Bone marrow (tissue), 2 donors: Measurements from ENCODE around the gene BHLHE23.
"Not testable (repeated sequence)": the region's sequence is repeated elsewhere in the genome, so short reads cannot be mapped to it uniquely, and the experiment has no call there.

Experiments
- DNase-seq, 2 donors: peaks; one replicate each; lab custom pipeline; 2025; lab: John Stamatoyannopoulos, UW

The BHLHE23 gene

GRCh38 chr20:62961310-62961783 is 45.4 kb downstream of the BHLHE23 start:
- DNase-seq, result no peak

GRCh38 chr20:62960446-62961309 is 46.1 kb downstream of the BHLHE23 start:
- DNase-seq, result not testable (repeated sequence)

- no peak for DNase-seq
These were observed 46.7 kb downstream of the BHLHE23 start for GRCh38 chr20:62959998-62960436.

- DNase-seq, result no peak
These were observed 47.4 kb downstream of the BHLHE23 start for GRCh38 chr20:62959101-62959971.

- DNase-seq, result no peak
These were observed 48.2 kb downstream of the BHLHE23 start for GRCh38 chr20:62958388-62959100.

GRCh38 chr20:62957136-62958117 is 49.3 kb downstream of the BHLHE23 start:
- no peak for DNase-seq

- DNase-seq, result no peak
These were observed 50.2 kb downstream of the BHLHE23 start for GRCh38 chr20:62956387-62957135.
